Measurements from ENCODE around the gene DOK7. TPM values are rescaled to one million over a fixed set of nuclear protein-coding genes. Genes with fewer than 3 reads are reported as not detected.

DOK7 gene
- total RNA-seq, 4 donors from 2014 or later: 0.26 to 0.45 TPM; not detected in 2

DNA sequence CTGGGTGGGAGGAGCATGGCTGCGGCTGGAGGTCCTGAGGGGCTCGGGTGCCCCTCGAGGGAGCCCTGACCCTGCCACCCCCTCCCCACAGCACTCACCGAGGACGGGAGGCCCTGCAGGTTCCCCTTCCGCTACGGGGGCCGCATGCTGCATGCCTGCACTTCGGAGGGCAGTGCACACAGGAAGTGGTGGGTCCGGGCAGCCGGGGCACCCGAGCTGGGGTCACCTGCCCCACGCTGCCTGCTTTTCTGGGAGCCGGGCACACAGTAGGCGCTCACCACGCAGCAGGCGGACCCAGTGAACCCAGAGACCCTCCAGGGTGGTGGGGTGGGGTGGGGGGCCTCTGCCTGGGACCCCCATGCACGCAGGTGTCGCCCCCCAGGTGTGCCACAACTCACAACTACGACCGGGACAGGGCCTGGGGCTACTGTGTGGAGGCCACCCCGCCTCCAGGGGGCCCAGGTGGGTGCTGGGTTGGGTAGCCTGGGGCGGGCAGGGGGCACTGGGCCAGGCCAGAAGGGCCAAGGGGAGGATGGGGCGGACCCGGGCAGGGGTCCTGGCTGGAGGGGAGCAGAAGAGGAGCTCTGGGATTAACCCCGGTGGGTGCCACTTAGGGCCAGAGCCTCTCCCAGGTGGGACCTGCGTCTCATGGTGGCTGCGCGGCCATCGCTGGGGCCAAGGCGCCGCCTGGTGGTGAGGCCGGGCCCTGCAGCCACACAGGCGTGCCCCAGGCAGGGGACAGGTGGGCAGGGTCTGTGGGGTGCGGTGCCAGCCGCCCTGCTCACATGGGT is 20.0 kb upstream of the DOK7 start:
- Histone ChIP-seq H3K27ac (no peak overlapping the region), H3K9me3 (no peaks in the 10 kb centered on the region), H3K27me3 (peaks cover 0 to 10% (median 0%) of the 10 kb centered on the region in 4 donors), H3K36me3 (no peaks in the 10 kb centered on the region), H3K4me3 (no peak overlapping the region), H3K4me1 (peaks cover 6 to 42% (median 8%) of the 10 kb centered on the region in 3 donors)
- TF ChIP-seq, protein P1, sequence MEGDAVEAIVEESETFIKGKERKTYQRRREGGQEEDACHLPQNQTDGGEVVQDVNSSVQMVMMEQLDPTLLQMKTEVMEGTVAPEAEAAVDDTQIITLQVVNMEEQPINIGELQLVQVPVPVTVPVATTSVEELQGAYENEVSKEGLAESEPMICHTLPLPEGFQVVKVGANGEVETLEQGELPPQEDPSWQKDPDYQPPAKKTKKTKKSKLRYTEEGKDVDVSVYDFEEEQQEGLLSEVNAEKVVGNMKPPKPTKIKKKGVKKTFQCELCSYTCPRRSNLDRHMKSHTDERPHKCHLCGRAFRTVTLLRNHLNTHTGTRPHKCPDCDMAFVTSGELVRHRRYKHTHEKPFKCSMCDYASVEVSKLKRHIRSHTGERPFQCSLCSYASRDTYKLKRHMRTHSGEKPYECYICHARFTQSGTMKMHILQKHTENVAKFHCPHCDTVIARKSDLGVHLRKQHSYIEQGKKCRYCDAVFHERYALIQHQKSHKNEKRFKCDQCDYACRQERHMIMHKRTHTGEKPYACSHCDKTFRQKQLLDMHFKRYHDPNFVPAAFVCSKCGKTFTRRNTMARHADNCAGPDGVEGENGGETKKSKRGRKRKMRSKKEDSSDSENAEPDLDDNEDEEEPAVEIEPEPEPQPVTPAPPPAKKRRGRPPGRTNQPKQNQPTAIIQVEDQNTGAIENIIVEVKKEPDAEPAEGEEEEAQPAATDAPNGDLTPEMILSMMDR (IDR thresholded peaks at IDR 0.05): peak; percentile 90 to 100 (median 98)
- TF ChIP-seq POLR2A (IDR thresholded peaks at IDR 0.05): no peak
- DNase-seq: no peak
- intact Hi-C loops (cut with DNase I): loop anchor here (2.0 kb wide), 1 partner anchor 96 kb away; no protein-coding TSS in a partner anchor
- WGBS, 2 donors: no CpG with 5 or more reads among the region's 36 CpGs

DNA sequence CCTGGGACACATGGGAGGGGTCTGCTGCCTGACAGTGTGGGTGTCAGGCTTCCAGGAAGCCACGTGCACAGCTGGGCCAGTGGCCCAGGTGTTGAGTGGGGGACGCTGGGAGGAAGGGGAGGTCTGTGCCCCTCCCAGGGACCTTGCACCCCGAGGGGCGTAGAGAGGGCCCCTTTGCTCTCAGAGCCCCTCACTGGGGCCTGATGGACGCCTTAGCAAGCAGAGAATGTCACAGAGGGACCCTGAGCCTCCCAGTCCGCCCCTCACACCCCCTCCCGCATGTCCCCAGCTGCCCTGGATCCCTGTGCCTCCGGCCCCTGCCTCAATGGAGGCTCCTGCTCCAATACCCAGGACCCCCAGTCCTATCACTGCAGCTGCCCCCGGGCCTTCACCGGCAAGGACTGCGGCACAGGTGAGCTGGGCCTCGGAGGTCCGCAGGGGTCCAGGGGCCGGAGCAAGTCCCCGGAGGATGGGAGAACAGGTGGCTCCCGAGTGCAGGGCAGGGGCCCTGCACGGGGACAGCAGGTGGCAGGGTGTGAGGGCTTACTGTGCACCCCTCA is 19.3 kb upstream of the DOK7 start:
- Histone ChIP-seq H3K4me3 (no peak overlapping the region), H3K36me3 (no peaks in the 10 kb centered on the region), H3K27ac (no peak overlapping the region), H3K9me3 (no peaks in the 10 kb centered on the region), H3K27me3 (peaks cover 0 to 10% (median 0%) of the 10 kb centered on the region in 4 donors), H3K4me1 (peaks cover 4 to 36% (median 6%) of the 10 kb centered on the region in 3 donors)
- no peak for DNase-seq
- intact Hi-C loops (cut with DNase I): loop anchor here (2.0 kb wide), 1 partner anchor 97 kb away; no protein-coding TSS in a partner anchor
- WGBS, 2 donors: 30% methylated on average over 2 of the region's 17 CpGs; no CpG with 5 or more reads in 1 of the 2 donors
- TF ChIP-seq, protein P1 (IDR thresholded peaks at IDR 0.05): no peak
- no peak for TF ChIP-seq POLR2A (IDR thresholded peaks at IDR 0.05)

DNA sequence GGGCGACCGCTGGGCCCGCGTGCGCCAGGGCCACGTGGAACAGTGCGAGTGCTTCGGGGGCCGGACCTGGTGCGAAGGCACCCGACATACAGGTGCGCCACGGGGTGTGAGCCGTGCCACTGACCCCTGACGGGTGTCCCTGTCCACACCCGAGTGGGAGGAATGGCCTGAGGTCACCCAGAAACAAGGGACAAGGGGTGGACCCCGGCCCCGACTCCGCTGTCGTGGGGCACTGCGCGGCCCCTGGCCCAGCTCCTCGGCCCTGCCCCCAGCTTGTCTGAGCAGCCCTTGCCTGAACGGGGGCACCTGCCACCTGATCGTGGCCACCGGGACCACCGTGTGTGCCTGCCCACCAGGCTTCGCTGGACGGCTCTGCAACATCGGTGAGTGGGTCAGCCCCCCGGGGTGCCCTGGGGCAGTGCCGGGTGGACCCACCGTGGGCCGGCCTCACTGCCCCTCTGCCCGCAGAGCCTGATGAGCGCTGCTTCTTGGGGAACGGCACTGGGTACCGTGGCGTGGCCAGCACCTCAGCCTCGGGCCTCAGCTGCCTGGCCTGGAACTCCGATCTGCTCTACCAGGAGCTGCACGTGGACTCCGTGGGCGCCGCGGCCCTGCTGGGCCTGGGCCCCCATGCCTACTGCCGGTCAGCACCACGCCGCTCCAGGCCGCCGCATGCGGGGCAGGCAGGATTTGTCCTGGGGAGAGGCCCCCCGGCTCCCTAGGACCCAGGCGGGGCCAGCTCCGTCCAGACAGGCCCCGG is 18.6 kb upstream of the DOK7 start:
- intact Hi-C loops (cut with DNase I): no loop called here
- Histone ChIP-seq H3K4me3 (no peak overlapping the region), H3K27me3 (peaks cover 0 to 10% (median 0%) of the 10 kb centered on the region in 4 donors), H3K9me3 (no peaks in the 10 kb centered on the region), H3K27ac (no peak overlapping the region), H3K36me3 (no peaks in the 10 kb centered on the region), H3K4me1 (peaks cover 4 to 28% (median 6%) of the 10 kb centered on the region in 3 donors)
- TF ChIP-seq, protein P1 (IDR thresholded peaks at IDR 0.05): no peak
- no peak for TF ChIP-seq POLR2A (IDR thresholded peaks at IDR 0.05)
- 74% methylated on average over 15 of the region's 56 CpGs; no CpG with 5 or more reads in 1 of the 2 donors for WGBS, 2 donors
- DNase-seq: no peak

DNA sequence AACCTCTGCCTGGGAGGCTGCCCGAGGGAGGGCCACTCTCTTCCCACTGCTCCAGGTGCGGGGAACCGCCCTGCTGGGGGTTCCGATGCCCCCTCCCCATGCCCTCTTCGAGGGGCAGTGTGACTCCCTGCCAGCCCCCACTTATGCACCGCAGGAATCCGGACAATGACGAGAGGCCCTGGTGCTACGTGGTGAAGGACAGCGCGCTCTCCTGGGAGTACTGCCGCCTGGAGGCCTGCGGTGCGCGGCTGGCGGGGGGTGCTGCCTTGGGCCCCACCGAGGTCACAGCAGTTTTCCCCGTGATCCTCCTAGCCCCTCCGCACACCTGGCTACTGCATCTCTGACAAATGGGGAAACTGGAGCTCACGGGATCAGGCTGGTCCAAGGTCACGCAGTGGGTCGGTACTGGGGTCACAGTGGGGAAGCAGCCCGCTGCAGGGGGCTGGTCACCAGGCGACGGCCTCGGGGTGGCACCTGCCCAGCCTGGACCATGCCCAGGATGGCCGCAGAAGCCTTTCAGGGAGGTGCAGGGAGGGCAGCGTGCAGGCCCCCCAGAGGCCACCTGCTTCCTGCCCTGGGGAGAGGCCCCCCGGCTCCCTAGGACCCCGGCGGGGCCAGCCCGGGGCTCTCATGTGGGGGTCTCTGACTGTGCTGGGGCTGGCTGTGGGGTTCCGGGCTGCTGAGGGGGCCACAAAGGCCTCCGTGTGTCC is 17.8 kb upstream of the DOK7 start:
- intact Hi-C loops (cut with DNase I): no loop called here
- peaks cover 0 to 10% (median 0%) of the 10 kb centered on the region in 4 donors for H3K27me3 ChIP-seq
- H3K27ac ChIP-seq: no peak overlapping the region
- H3K4me3 ChIP-seq: no peak overlapping the region
- no peaks in the 10 kb centered on the region for H3K9me3 ChIP-seq
- H3K36me3 ChIP-seq: no peaks in the 10 kb centered on the region
- WGBS, 2 donors: 78 to 79% methylated on average over 9 to 12 of the region's 34 CpGs
- TF ChIP-seq, protein P1 (IDR thresholded peaks at IDR 0.05): no peak
- no peak for TF ChIP-seq POLR2A (IDR thresholded peaks at IDR 0.05)
- peaks cover 4 to 21% (median 6%) of the 10 kb centered on the region in 3 donors for H3K4me1 ChIP-seq
- no peak for DNase-seq
